Activated B cell treated with CpG ODN at 0.5 μM for 24 hours (primary cell): ENCODE measurements around the gene HSD17B4. TPM values are rescaled to one million over a fixed set of nuclear protein-coding genes. Genes with fewer than 3 reads are reported as not detected.

Source experiments
- ATAC-seq: fragments of 200-7000 bp; cut with Tn5 transposase; one replicate; pipeline ENCODE4 v1.10.0; 2021; ENCODE audit warnings: low read depth, mild to moderate bottlenecking, moderate library complexity
- CTCF ChIA-PET: fragments of 350-600 bp; sonication (Branson Sonifier 250); formaldehyde crosslinking; loops from one replicate; lab custom pipeline; 2021; ENCODE audit warnings: antibody characterized with exemption; lab: Charles Lee
- POLR2A ChIA-PET: fragments of 350-600 bp; sonication (Branson Sonifier 250); formaldehyde crosslinking; loops from one replicate; lab custom pipeline; 2021; ENCODE audit warnings: antibody characterized with exemption; lab: Charles Lee
- DNase-seq: peaks from one replicate; pipeline ENCODE4 v3.0.0; 2022
- H3K27ac Mint-ChIP-seq: one replicate; pipeline ENCODE4 v1.8.0; 2020; ENCODE audit warnings: mixed read lengths
- H3K27me3 Mint-ChIP-seq: one replicate; pipeline ENCODE4 v1.8.0; 2021; ENCODE audit warnings: mixed read lengths
- H3K36me3 Mint-ChIP-seq: one replicate; pipeline ENCODE4 v1.8.0; 2021; ENCODE audit warnings: low read depth, mixed read lengths
- H3K4me1 Mint-ChIP-seq: one replicate; pipeline ENCODE4 v1.8.0; 2021; ENCODE audit warnings: mixed read lengths
- H3K4me3 Mint-ChIP-seq: one replicate; pipeline ENCODE4 v1.8.0; 2020; ENCODE audit warnings: mild to moderate bottlenecking, mixed read lengths
- H3K9me3 Mint-ChIP-seq: one replicate; pipeline ENCODE4 v1.8.0; 2020; ENCODE audit warnings: mixed read lengths
- CTCF ChIP-seq: fragments of 200-600 bp; IDR thresholded peaks from one replicate; pipeline ENCODE4 v1.8.0; 2022; ENCODE audit warnings: antibody characterized with exemption, mild to moderate bottlenecking
- intact Hi-C: fragments of 100-400 bp; cut with micrococcal nuclease; formaldehyde crosslinking; loops from one replicate; pipeline ENCODE4 v1.15.1; 2024
- total RNA-seq: library from RNA; stranded (reverse); gene quantifications from 2 replicates; pipeline ENCODE4 v1.2.3, GENCODE V29; 2022

Gene HSD17B4
- total RNA-seq, 1 donor from 2014 or later = 130 TPM

- H3K4me3 Mint-ChIP-seq = no peak overlapping the region
- TF ChIP-seq CTCF = no peak
- no peak for ATAC-seq
- no peaks in the 10 kb centered on the region for H3K9me3 Mint-ChIP-seq
- no peaks in the 10 kb centered on the region for H3K27me3 Mint-ChIP-seq
- ChIA-PET POLR2A (interaction anchor here (1.5 kb wide), 1 partner anchor 139 kb away, joined by 6 read pairs; no protein-coding TSS in a partner anchor), CTCF (interaction anchor here (1.1 to 2.7 kb wide), 2 partner anchors 91 to 418 kb away, joined by 4 to 13 read pairs; partner anchors contain the start of gene DTWD2)
- no peak for DNase-seq
- intact Hi-C loops = no loop called here
- H3K27ac Mint-ChIP-seq = peak overlapping the region; percentile 61
- peaks cover 81% of the 10 kb centered on the region for H3K4me1 Mint-ChIP-seq
- no peaks in the 10 kb centered on the region for H3K36me3 Mint-ChIP-seq
Measured at GRCh38 chr5:119406551-119407110, 45.7 kb upstream of the HSD17B4 start.

GRCh38 chr5:119409235-119409815 lies 43.0 kb upstream of the HSD17B4 start:
- TF ChIP-seq CTCF = no peak
- ChIA-PET CTCF (interaction anchor here (0.8 to 6.8 kb wide), 14 partner anchors 10 to 421 kb away, joined by 3 to 101 read pairs (median 6); partner anchors contain the start of genes DTWD2 and TNFAIP8), POLR2A (interaction anchor here (0.8 to 2.3 kb wide), 4 partner anchors 69 to 421 kb away, joined by 3 to 9 read pairs (median 4); partner anchors contain the start of genes DMXL1 and DTWD2)
- Mint-ChIP-seq H3K4me3 (no peak overlapping the region), H3K27ac (peak overlapping the region; percentile 3), H3K36me3 (peaks cover 3% of the 10 kb centered on the region), H3K27me3 (no peaks in the 10 kb centered on the region), H3K9me3 (peaks cover 3% of the 10 kb centered on the region), H3K4me1 (peaks cover 82% of the 10 kb centered on the region)
- intact Hi-C loops = no loop called here
- DNase-seq (no peak), ATAC-seq (no peak)

GRCh38 chr5:119410448-119411159 lies 41.7 kb upstream of the HSD17B4 start:
- ChIA-PET CTCF (interaction anchor here (0.8 to 6.8 kb wide), 19 partner anchors 11 to 422 kb away, joined by 3 to 101 read pairs (median 9); partner anchors contain the start of genes DTWD2 and TNFAIP8), POLR2A (interaction anchor here (0.5 to 2.7 kb wide), 12 partner anchors 10 to 423 kb away, joined by 3 to 16 read pairs (median 6); partner anchors contain the start of genes DMXL1 and DTWD2)
- DNase-seq (no peak), ATAC-seq (no peak)
- Mint-ChIP-seq H3K4me3 (no peak overlapping the region), H3K4me1 (peaks cover 84% of the 10 kb centered on the region), H3K27me3 (no peaks in the 10 kb centered on the region), H3K27ac (no peak overlapping the region), H3K9me3 (peaks cover 6% of the 10 kb centered on the region), H3K36me3 (peaks cover 3% of the 10 kb centered on the region)
- no peak for TF ChIP-seq CTCF
- intact Hi-C loops = no loop called here

GRCh38 chr5:119411361-119412278 lies 40.7 kb upstream of the HSD17B4 start:
- ChIA-PET POLR2A (interaction anchor here (1.0 to 2.7 kb wide), 13 partner anchors 23 to 424 kb away, joined by 3 to 19 read pairs (median 5); partner anchors contain the start of genes DMXL1 and TNFAIP8), CTCF (interaction anchor here (0.7 to 6.8 kb wide), 47 partner anchors 9 to 431 kb away, joined by 3 to 101 read pairs (median 5); partner anchors contain the start of genes DMXL1, DTWD2 and TNFAIP8)
- DNase-seq (no peak), ATAC-seq (peak; percentile 74)
- H3K27ac Mint-ChIP-seq = peak overlapping the region; percentile 89
- H3K27me3 Mint-ChIP-seq = no peaks in the 10 kb centered on the region
- peaks cover 81% of the 10 kb centered on the region for H3K4me1 Mint-ChIP-seq
- peaks cover 5% of the 10 kb centered on the region for H3K36me3 Mint-ChIP-seq
- peak; percentile 98 for TF ChIP-seq CTCF
- intact Hi-C loops = loop anchor here (1.0 to 2.0 kb wide), 9 partner anchors 45 to 1047 kb away; partner anchors contain the start of genes DTWD2 and TNFAIP8
- H3K9me3 Mint-ChIP-seq = peaks cover 6% of the 10 kb centered on the region
- H3K4me3 Mint-ChIP-seq = peak overlapping the region; percentile 90
